ENCODE data around the gene ATAD3A.

The ATAD3A gene

DNA sequence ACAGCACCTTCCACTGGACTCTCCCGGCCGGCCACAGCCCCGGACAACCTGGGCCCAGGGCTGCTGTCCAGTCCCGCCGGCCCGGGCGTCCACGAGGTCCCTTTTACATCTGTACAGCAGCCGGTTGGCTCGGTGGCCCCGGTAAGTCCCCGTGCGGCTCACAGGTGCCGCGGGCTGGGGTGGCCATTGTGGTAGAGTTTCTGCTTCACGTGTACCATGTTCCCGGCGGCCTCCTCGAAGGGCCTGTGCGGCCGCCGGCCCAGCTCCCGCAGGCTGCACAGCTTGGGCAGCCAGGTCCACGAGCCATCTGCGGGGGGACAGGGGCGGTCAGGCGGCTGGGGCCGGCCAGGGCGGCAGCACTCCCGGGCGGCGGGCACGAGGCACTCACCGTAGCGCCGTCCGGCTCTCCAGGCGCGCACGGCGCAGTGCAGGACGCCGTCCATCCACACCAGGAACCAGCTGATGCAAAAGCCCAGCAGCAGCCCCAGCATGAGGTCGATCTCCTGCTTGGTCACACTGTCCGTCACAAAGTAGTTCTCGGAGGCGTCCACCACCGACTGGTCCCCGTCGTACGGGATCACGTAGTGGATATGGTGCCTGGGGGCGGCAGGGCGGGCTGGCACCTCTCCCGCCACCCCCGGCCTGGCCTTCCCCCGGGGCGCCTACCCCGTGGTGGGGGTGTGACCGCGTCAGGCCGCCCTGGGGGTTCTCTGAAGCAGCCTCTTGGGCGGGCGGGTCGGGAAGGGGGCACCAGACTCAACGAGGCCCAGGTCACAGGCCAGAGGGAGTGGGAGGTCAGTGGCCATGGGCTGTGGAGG is 23.4 kb downstream of the ATAD3A start:
- DNase-seq (ENCODE audit: extremely low spot score), result no peak
- ChIA-PET POLR2A (no interaction called here), CTCF (no interaction called here)
- TF ChIP-seq, protein P1, sequence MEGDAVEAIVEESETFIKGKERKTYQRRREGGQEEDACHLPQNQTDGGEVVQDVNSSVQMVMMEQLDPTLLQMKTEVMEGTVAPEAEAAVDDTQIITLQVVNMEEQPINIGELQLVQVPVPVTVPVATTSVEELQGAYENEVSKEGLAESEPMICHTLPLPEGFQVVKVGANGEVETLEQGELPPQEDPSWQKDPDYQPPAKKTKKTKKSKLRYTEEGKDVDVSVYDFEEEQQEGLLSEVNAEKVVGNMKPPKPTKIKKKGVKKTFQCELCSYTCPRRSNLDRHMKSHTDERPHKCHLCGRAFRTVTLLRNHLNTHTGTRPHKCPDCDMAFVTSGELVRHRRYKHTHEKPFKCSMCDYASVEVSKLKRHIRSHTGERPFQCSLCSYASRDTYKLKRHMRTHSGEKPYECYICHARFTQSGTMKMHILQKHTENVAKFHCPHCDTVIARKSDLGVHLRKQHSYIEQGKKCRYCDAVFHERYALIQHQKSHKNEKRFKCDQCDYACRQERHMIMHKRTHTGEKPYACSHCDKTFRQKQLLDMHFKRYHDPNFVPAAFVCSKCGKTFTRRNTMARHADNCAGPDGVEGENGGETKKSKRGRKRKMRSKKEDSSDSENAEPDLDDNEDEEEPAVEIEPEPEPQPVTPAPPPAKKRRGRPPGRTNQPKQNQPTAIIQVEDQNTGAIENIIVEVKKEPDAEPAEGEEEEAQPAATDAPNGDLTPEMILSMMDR (IDR thresholded peaks at IDR 0.05; ENCODE audit: control extremely low read depth, extremely low read depth, low read depth, missing control alignments), result no peak

DNA sequence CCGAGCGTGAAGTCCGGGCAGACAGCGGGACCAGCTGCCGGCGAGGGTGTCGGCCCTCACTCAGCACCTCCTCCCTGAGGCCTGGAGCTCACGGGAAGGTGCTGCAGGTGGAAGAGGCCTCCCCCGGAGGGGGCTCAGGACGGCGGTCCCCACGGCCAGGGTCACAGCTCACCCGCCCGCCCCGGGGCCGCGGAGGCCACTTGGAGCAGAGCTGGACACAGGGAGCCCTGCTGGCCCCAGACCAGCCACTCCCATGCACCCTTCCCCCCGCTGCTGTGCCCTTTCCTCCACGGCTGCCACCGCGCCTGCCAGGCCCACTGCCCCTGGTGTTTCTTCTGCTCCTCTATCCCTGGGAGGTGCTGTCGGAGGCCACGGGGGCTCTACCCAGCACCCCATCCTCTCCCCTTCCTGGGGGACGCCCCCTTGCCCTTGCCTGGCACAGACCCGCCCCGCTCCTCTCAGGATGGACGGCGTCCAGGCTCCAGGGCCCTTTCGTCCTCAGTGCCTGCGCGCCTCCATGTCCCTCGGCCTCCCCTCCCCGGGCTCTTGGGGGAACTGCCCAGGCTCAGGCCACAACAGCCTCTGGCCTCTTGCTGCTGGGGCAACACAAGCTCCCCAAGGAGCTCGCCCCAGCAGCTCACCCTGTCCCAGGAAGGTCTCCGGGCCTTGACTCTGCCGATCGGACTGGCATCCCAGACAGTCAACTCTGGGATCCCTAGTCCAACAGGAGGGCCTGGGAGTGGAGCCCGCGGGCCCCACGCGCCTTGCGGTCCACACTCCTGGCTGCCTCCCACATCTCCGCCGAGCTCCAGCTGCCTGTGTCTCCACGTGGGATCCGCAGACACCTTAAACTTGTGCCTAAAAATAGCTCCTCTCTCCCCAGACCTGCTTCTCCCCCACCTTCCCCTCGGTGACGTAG is 24.3 kb downstream of the ATAD3A start:
- CTCF ChIA-PET, result interaction anchor here (1.2 kb wide), 1 partner anchor 370 kb away, joined by 3 read pairs; no protein-coding TSS in a partner anchor
- TF ChIP-seq, protein P1 (IDR thresholded peaks at IDR 0.05; ENCODE audit: control extremely low read depth, extremely low read depth, low read depth, missing control alignments), result no peak
- POLR2A ChIA-PET, result no interaction called here
- DNase-seq (ENCODE audit: extremely low spot score), result no peak

DNA sequence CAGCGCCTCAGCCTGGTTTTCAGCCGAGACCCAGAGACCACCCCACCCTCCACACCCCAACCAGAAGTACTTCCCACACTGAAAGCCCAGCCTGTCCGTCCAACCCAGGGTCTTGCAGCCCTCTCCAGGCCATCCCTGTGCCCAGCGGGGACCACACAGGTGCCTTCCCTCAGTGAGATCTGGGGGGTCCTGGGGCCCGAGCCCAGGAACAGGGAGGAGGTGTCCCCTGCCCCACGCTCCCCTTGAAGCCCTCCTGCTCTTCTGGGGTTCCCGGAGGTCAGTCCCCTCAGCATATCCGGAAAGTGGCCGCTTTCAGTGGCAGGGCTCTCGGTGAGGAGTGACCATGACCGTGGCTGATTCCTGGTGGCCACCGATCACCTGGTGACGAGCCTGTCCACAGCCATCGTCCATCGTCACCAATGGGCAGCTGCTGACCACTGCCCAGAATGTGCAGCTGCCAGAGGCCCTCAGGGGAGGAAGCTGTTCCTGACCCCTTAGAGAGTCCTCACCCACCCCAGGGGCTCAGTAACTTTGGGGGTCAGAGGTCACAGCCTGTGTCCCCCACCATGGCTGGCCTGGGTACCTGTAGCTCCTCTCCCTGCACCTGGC is 25.1 kb downstream of the ATAD3A start:
- CTCF ChIA-PET, result interaction anchor here (1.2 kb wide), 1 partner anchor 369 kb away, joined by 3 read pairs; no protein-coding TSS in a partner anchor
- no peak for DNase-seq (ENCODE audit: extremely low spot score)
- POLR2A ChIA-PET, result no interaction called here
- TF ChIP-seq, protein P1 (IDR thresholded peaks at IDR 0.05; ENCODE audit: control extremely low read depth, extremely low read depth, low read depth, missing control alignments), result no peak

DNA sequence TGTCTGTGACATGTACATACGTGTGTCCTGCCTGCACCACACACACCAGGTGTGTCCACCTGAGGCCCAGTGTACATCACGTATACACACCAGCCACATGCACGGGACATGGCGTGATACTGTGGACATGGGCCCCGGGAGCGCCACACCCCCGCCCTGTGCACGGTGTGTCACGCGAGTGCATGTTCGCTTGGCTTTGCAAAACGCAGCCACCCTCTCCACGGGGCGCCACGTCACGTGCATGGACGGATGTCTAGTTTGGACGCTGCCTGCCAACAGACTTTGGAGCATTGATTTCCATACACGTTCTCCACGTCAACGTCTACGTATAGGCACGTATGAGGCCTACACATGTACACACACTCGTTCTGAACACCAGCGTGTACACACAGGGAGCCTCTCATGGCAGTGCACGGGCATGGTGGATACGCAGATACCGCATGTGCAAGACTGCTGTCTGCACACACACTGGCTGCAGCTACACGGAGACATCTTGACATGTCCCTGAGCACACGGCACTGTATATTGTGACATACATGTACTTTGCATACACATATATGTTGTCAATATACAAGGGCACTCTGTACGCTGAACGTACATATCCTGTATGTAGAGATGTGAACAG is 25.8 kb downstream of the ATAD3A start:
- ChIA-PET POLR2A (no interaction called here), CTCF (no interaction called here)
- DNase-seq (ENCODE audit: extremely low spot score), result no peak
- TF ChIP-seq, protein P1 (IDR thresholded peaks at IDR 0.05; ENCODE audit: control extremely low read depth, extremely low read depth, low read depth, missing control alignments), result no peak

DNA sequence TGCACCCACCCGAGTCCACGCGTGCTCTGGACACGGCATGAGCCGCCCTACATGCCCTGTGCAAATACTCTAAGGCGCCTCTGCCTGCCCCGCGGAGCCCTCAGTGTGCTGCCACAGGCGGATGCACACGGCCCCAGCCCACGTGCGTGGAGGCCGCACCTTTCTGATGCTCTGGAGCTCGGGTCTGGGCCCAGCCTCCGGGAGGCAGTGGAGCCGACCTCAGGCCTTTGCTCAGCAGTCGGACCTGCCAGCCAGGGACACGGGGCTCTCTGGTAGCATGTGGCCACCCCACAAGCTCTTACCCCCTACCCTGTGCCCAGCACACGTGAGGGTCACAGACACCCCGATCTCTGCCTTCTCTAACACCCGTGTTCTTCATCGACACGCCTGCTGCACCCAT is 26.4 kb downstream of the ATAD3A start:
- ChIA-PET POLR2A (no interaction called here), CTCF (no interaction called here)
- TF ChIP-seq, protein P1 (IDR thresholded peaks at IDR 0.05; ENCODE audit: control extremely low read depth, extremely low read depth, low read depth, missing control alignments), result no peak
- DNase-seq (ENCODE audit: extremely low spot score), result no peak

DNA sequence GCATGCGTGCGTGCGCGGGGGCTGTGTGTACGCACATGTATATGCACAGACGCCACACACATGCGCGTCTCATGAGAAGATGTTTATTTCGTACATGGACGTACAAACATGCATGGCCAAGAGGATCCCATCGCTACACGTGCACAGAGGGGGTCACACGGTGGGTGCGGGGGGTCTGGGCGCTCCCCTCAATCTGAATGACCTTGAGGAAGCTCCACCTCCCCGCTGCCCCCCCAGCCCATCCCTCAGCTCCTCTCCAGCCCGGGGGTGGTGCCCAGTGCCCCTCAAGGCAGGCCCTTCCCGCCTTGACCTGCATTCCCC is 27.0 kb downstream of the ATAD3A start:
- POLR2A ChIA-PET, result interaction anchor here (0.6 kb wide), 1 partner anchor 291 kb away, joined by 6 read pairs; no protein-coding TSS in a partner anchor
- CTCF ChIA-PET, result no interaction called here
- DNase-seq (ENCODE audit: extremely low spot score), result no peak
- TF ChIP-seq, protein P1 (IDR thresholded peaks at IDR 0.05; ENCODE audit: control extremely low read depth, extremely low read depth, low read depth, missing control alignments), result no peak
